Adrenal gland (tissue), 5 donors: Measurements from ENCODE around the gene ARL15.

ENCODE experiments used
- CTCF ChIP-seq, 6 experiments: fragments of 450-650 bp in 4 of 6; fragments of 200-600 bp in 2 of 6; sonication (generic) in 1 of 6; IDR thresholded peaks; 1 replicate in 5 of 6; 2 replicates in 1 of 6; pipeline versions ENCODE4 v1.5.1 to v1.8.0; 2016 to 2021; ENCODE audit warnings: antibody characterized with exemption in 6 of 6, mild to moderate bottlenecking in 2 of 6, moderate library complexity in 1 of 6
- POLR2A ChIP-seq, 2 donors: fragments of 450-650 bp; IDR thresholded peaks; one replicate each; pipeline ENCODE4 v1.6.1; 2017; ENCODE audit warnings: antibody characterized with exemption in 2 of 2, mild to moderate bottlenecking in 2 of 2, moderate library complexity in 1 of 2
- donor health status: DM: no; HTN: no; CAD: no.

- no peak for TF ChIP-seq CTCF (IDR thresholded peaks at IDR 0.05)
- TF ChIP-seq POLR2A (IDR thresholded peaks at IDR 0.05) = no peak
Observed at GRCh38 chr5:54288568-54289217, 21.7 kb downstream of the ARL15 start.
